ENCODE data around the gene COL4A1.
A peak's percentile ranks its signal among the peaks of the same experiment; 100 is the strongest.

The COL4A1 gene

GRCh38 chr13:110306960-110307766 is at the start of gene COL4A1, which contains the start of gene COL4A2:
TSS of gene COL4A1 (minus strand) at chr13:110307157. CDS start at chr13:110307027, 130 bp downstream.
TSS of gene COL4A2 (plus strand) at chr13:110307284. CDS start at chr13:110307904, 620 bp downstream.
- DNase-seq (ENCODE audit: low spot score) = peak; percentile 73

DNA sequence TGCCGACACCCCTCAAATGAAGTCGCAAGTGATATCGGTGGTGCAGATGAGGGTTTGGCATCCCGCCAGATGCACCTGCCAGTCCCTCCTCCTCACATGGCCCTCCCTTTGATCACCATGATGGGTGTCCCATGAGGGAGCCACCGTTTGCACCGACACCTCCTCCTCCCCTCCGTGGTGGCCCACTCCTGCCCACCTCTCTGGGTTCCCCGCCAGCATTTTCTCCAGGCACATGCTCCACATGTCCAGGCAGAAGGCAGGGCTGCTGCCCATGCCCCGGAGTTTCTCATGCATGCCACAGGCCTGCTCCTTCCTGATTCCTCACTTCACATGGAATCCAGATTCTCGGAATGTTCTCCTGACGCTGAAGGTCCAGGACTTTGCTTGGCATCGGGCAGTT is 49.4 kb upstream of the COL4A1 start:
- no peak for DNase-seq (ENCODE audit: low spot score)

- DNase-seq (ENCODE audit: low spot score) = no peak
These were observed 47.9 kb upstream of the COL4A1 start for GRCh38 chr13:110354715-110355473.

DNA sequence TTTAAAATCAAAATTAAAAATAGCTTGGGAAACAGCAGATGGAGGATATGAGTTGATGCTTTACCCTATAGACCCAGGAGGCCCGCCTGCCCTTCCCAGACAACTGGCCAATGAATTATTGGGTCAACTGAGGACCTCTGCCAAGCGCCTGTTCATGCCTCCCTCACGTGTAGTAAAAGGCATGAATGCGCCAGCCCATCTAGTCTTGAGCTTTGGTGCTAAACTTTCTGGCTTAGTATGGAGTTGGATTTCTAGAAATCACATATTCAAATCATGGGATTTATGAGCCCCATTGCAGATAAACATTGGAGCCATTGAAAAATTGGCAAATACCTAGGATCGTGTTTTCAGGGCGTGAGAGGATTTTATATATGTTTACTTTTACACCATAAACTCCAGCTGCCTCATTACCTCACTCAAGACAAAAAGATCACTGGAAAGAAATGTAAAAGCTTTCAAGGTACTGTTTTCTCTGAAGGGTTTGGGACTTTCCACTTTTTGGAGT is 47.2 kb upstream of the COL4A1 start:
- no peak for DNase-seq (ENCODE audit: low spot score)

DNA sequence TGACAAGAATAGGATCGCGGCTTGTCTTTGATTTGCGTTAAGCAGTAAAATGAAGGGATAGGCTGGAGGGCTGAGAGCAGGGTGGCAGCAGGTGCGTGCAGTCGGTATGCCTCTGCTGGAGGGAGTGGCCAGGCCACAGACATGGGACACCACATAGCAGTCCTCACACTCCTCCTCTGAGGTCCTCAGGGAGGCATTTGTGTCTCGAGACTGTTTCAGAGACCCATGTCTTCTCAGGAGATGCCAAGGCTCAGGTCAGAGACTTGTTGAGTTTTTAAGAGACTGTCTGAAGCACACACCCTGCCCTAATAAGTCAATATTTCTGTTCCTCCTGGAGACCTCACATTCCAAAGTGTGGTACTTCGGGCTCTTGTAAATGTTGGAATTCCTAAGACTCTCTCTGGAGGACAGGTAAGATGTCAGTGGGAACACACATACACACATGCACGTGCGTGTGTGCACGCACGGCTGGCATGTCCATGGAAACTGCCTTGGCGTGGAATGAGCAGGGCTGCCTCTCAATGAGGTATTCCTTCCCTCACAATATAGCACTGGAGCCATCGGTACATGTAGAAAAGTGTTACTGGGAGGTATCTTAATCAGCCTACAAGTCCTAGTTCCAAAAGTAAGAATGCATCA is 46.5 kb upstream of the COL4A1 start:
- no peak for DNase-seq (ENCODE audit: low spot score)

DNA sequence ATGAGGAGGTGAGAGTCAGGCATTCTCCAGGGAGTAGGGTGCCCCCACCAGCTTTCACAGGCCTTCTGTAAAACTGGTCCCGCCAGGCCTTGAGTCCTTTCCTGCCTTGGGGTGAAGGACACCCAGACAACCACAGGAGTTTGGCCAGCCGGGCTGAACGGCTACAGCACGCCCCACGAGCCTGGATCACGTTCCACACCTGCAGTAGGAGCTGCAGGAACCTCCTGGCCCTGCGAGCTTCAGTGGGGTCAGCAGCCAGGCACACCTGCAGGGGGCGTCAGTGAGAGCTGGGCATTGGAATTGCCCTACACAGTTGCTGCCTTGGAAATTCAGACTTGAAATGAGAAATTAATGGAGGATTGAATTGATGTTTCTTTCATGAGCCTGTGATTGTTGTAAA is 45.8 kb upstream of the COL4A1 start:
- DNase-seq (ENCODE audit: low spot score) = peak; percentile 70

DNA sequence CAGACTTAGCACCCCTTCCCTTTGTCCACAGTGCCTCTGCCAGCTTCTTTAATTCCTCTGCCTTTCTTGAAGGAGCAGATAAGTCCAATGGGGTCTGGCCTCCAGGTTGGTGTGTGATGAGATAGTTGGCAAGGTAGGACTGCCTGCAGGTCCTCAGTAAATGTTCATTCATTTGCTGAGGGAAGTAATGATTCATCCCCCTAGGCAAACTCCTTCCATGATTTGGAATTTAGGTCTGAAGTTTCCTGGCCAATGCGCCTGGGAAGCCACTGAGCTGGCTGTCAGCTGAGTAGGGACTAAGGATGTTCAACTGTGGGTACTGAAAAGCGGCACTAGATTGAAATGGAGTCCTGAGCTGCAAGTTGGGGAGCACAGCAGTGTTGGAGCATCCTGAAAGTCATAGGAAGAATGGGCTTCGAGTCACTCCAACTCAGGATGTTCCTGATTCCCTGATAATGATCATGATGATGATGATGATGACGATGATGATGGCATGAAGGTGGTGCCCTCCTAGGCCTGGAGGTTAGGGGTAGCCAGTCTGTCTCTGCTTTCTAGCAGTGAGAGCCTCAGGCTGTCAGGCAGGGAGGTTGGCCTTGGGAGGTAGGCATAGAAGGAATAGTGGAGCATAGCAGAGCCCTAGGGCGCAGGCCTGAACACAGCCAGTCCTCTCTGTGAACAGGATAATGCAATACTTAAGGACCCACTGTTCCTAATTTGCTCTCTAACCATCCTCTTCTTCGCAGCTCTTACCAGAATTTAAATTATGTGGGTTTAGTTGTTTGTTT is 44.9 kb upstream of the COL4A1 start:
- no peak for DNase-seq (ENCODE audit: low spot score)

GRCh38 chr13:110350509-110350908 is 43.6 kb upstream of the COL4A1 start:
- DNase-seq (ENCODE audit: low spot score) = no peak

DNA sequence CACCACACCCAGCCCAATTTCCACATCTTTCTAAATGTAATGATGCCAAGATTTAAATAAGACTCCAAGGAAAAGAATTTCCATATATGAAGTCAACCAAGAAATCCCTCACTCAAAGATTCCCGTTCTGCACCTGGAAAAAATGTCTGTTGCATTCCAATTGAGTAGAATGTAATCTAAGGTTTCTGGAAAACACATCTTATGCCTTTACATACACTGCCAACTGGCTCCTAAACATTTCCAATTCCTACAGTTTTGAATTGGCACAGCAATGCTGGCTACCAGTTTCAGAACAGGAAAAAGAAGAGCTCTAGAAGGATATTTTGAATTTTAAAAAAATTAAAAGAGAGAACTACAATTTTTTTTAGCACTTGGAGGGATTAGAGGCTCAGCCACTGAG is 43.1 kb upstream of the COL4A1 start:
- DNase-seq (ENCODE audit: low spot score) = no peak

- no peak for DNase-seq (ENCODE audit: low spot score)
These were observed 42.3 kb upstream of the COL4A1 start for GRCh38 chr13:110349239-110349638.

DNA sequence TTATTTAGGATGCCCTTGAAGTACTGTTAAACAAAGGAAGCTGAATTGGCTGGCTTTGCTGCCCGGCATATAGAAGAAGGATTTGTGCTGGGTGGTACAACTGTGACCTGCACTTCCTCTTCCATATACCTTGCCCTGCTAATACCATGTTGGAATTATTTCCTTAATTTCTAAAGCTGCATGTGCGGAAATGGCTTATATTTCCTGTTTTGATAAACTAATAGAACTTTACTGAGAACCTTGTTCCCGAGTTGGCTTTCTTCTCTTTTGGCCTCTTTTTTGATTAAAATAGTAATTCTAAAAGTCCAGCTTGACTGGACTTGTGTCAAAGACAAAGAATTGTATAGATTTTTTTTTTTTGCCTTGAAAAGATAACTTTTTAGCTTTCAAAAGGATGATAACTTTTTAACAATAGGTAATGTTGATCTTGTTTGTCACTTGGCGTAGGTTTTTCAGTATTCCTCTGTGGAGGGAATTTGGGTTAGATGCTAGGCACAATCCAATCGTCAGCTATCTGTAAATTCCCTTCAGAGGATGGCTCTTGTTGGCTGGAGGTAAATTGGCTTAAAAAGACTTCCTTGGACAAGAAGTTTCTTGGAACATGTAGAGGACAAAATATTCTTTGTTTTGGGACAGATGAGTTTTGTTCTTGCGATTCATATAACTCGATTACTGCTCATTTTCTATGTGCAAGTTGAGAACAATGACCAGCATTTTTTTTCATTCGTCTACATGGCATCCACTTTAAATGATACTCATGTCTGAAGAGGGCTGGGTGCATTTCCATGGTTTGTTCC is 41.5 kb upstream of the COL4A1 start:
- DNase-seq (ENCODE audit: low spot score) = no peak

GRCh38 chr13:110347535-110348308 is 40.8 kb upstream of the COL4A1 start:
- DNase-seq (ENCODE audit: low spot score) = no peak

GRCh38 chr13:110347088-110347487 is 40.1 kb upstream of the COL4A1 start:
- no peak for DNase-seq (ENCODE audit: low spot score)

DNA sequence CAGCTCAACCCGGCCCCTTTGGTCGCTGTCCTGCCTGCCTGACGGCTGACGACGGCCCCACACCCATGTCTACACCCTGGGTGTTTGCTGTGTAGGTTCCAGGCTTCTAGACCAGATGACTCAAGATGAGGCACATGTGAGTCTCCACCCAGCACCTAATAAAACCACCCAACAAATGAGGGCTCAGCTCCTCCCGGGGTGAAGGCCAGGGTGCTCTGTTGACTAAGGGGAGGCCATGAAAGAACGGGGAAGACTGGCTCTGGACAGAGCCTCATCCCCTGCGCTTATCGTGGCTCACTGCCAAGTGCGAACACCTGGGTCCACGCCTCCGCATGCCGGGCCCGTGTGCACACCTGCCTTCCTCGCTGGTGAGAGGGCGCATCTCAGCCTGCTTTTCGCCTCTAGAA is 39.7 kb upstream of the COL4A1 start:
- no peak for DNase-seq (ENCODE audit: low spot score)

DNA sequence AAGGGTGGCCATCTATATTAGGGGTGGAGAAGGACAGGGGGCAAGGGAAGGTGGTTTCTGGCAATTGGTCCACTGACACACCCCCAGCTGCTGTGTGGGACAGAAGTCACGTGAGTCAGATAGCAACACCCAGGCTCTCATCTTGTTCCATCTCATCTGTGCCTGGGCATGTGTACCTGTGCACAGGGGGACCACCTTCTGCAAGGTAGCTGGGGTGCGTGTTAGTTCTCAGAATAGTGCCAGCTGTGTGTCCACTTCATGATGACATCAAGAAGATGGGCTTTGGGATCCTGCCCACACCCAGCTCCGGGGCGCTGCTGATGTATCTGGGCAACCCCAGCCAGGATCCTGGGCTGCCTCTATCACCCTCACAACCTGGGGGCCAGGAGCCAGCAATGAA is 38.7 kb upstream of the COL4A1 start:
- no peak for DNase-seq (ENCODE audit: low spot score)

- no peak for DNase-seq (ENCODE audit: low spot score)
These were observed 38.3 kb upstream of the COL4A1 start for GRCh38 chr13:110345266-110345665.

GRCh38 chr13:110344320-110344719 is 37.4 kb upstream of the COL4A1 start:
- no peak for DNase-seq (ENCODE audit: low spot score)

DNA sequence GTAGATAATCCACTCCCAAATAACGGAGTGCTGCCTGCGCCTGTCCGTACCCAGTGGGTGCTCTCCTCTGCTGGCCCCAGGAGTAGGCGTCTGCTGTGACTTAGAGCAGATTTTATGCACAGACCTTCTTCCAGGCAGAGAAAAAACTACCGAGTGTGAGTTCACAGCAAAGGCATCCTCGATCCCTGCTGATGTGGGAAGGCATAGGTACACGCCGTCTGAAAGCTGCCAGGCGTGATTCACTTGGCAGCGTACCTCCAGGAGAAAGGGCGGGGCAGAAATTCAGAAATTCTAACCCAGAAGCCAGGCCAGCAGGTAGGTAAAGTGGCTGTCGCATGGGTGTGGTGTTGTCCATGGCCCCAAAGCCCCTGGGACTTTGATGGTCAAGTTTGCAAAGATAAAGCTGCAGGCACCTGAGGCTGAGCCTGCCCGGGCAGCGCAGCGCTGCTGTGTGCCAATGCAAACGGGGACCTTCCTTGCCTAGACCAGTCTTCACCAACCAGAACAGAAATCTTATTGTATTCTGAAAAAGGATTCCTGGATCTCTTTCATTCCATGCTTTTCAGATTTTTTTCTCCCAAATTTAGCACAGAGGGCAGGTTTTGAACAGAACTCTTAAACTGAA is 36.4 kb upstream of the COL4A1 start:
- no peak for DNase-seq (ENCODE audit: low spot score)

DNA sequence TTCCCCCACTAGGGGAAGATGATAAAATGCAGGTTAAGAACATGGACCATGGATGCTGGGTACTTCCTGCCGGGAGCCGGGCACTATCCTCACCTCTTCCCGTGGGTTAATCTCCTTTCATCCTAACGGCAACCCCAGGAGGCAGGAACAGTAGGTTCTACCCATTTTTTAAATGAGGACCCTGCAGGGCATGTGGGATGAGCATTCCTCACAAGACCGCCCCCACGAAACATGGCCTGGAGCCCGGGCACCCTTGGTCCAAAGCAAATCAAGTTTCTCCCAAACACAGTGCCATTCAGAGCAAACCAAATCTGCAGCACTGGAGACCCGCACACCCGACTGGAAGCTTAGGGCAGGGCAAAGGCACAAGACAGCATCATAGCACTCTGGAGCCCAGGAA is 35.5 kb upstream of the COL4A1 start:
- no peak for DNase-seq (ENCODE audit: low spot score)
